Body of pancreas (tissue), 4 donors: ENCODE results near the gene CDC42SE2. TPM values are rescaled to one million over a fixed set of nuclear protein-coding genes. Genes with fewer than 3 reads are reported as not detected.

Experiments used
- ATAC-seq: fragments of 150-250 bp; one replicate; pipeline ENCODE4 v1.9.1; 2016
- DNase-seq, 4 donors: peaks; one replicate each; pipeline ENCODE4 v3.0.0-alpha.2; 2019
- H3K27ac ChIP-seq, 4 donors: fragments of 200-600 bp; sonication (generic); 1 replicate in 3 of 4; 2 replicates in 1 of 4; pipeline versions ENCODE4 v1.5.1 to v1.6.1; 2016 to 2019; ENCODE audit warnings: mild to moderate bottlenecking in 1 of 4, mixed read lengths in 1 of 4, moderate library complexity in 1 of 4
- H3K27me3 ChIP-seq, 2 donors: fragments of 200-600 bp; sonication (generic); one replicate each; pipeline ENCODE4 v1.6.0; 2016; ENCODE audit warnings: mild to moderate bottlenecking in 1 of 2
- H3K36me3 ChIP-seq, 2 donors: fragments of 200-600 bp; sonication (generic); replicated peaks in 1 of 2; 2 replicates each; pipeline ENCODE4 v1.5.1; 2016; ENCODE audit warnings: low read depth in 2 of 2; ENCODE audit not compliant: insufficient read depth in 1 of 2
- H3K4me1 ChIP-seq: fragments of 200-600 bp; sonication (generic); one replicate; pipeline ENCODE4 v1.6.0; 2016
- H3K4me3 ChIP-seq, 2 donors: fragments of 200-600 bp; sonication (generic); 1 replicate in 1 of 2; 2 replicates in 1 of 2; pipeline ENCODE4 v1.5.1; 2016 to 2019
- H3K9me3 ChIP-seq, 3 donors: fragments of 200-600 bp; sonication (generic); 1 replicate in 2 of 3; 2 replicates in 1 of 3; pipeline ENCODE4 v1.5.1; 2016
- CTCF ChIP-seq, 7 experiments: fragments of 450-650 bp in 4 of 7; fragments of 200-600 bp in 3 of 7; sonication (generic) in 3 of 7; IDR thresholded peaks; one replicate each; pipeline ENCODE4 v1.5.1; 2016 to 2019; ENCODE audit warnings: antibody characterized with exemption in 7 of 7
- POLR2A ChIP-seq, 3 donors: fragments of 450-650 bp; IDR thresholded peaks; one replicate each; pipeline ENCODE4 v1.6.1; 2016; ENCODE audit warnings: antibody characterized with exemption in 3 of 3, mild to moderate bottlenecking in 2 of 3
- WGBS, 2 donors: methylation state at CpG; one replicate each; pipeline ENCODE4 v1.1.5; 2017; 5-methylcytosine and 5-hydroxymethylcytosine counted together
- intact Hi-C: fragments of 100-400 bp; cut with DNase I; formaldehyde crosslinking; loops from one replicate; pipeline ENCODE4 v1.15.1; 2023
- total RNA-seq, 2 donors: library from RNA; depleted of rRNA; stranded (reverse); fragments of >200 nt; gene quantifications; one replicate each; pipeline ENCODE4 v1.1.0, GENCODE V29; 2016

CDC42SE2 gene
- total RNA-seq, 2 donors from 2014 or later: 23.4 to 33.5 TPM

DNA sequence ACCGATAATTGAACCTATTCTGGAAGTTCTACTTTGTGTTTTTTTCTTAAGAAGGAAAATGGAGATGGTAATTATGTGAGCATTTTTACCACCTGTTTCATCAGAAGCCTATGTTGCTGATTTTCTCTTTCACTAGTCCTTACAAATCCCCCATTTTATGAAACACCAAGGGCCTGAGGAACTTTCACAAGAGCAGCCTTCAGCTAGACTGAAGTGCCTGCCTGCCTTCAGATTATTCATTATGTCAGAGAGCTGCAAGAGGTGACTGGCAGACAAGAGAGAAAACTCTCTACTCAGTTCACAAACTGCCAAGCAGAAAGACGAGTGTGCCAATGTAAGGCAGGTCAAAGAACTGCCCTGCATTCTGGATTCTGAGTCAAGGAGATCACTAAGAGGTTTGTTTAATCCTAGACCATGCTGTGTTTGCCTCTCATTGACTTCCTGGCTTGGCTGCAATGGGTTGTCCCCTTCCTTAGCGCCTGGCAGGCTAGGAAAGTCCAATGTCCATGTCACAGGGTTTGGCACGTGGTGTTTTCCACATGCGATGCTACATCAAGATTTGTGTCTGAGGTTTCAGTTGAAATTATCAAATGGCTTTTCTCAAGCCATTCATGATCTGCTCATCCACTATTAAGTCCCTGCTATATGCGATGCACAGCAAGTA lies 143.3 kb downstream of the CDC42SE2 start:
- no peak overlapping the region for H3K27ac ChIP-seq
- ATAC-seq (peak; percentile 68), DNase-seq (peak; percentile 20 to 60 (median 34))
- intact Hi-C loops: loop anchor here (10.0 kb wide), 1 partner anchor 242 kb away; the partner anchor contains the start of gene HINT1
- no peaks in the 10 kb centered on the region for H3K27me3 ChIP-seq
- H3K4me3 ChIP-seq: no peak overlapping the region
- H3K9me3 ChIP-seq: no peaks in the 10 kb centered on the region
- TF ChIP-seq CTCF (IDR thresholded peaks at IDR 0.05) (no peak), POLR2A (IDR thresholded peaks at IDR 0.05) (no peak)
- H3K36me3 ChIP-seq: no peaks in the 10 kb centered on the region
- no peaks in the 10 kb centered on the region for H3K4me1 ChIP-seq
- 55 to 72% methylated on average over 4 to 6 of the region's 6 CpGs for WGBS, 2 donors

- Histone ChIP-seq H3K4me1 (peaks cover 5% of the 10 kb centered on the region), H3K36me3 (no peaks in the 10 kb centered on the region), H3K27me3 (no peaks in the 10 kb centered on the region), H3K9me3 (no peaks in the 10 kb centered on the region), H3K27ac (no peak overlapping the region), H3K4me3 (no peak overlapping the region)
- TF ChIP-seq POLR2A (IDR thresholded peaks at IDR 0.05): no peak
- TF ChIP-seq CTCF (IDR thresholded peaks at IDR 0.05): no peak
- DNase-seq (no peak), ATAC-seq (no peak)
- WGBS, 2 donors: 83 to 90% methylated on average over 4 of the region's 4 CpGs
- intact Hi-C loops: no loop called here
Measured at GRCh38 chr5:131413605-131414559, 150.0 kb downstream of the CDC42SE2 start.

GRCh38 chr5:131416729-131417128 lies 152.9 kb downstream of the CDC42SE2 start:
- H3K27me3 ChIP-seq: no peaks in the 10 kb centered on the region

GRCh38 chr5:131417240-131417869 lies 153.5 kb downstream of the CDC42SE2 start:
- Histone ChIP-seq H3K36me3 (no peaks in the 10 kb centered on the region), H3K27me3 (no peaks in the 10 kb centered on the region), H3K9me3 (no peaks in the 10 kb centered on the region), H3K4me1 (peaks cover 5% of the 10 kb centered on the region), H3K27ac (no peak overlapping the region), H3K4me3 (no peak overlapping the region)
- 9 to 10% methylated on average over 7 of the region's 7 CpGs for WGBS, 2 donors
- ATAC-seq: no peak
- intact Hi-C loops: no loop called here
- peak; percentile 75 to 87 (median 79) for DNase-seq
- TF ChIP-seq POLR2A (IDR thresholded peaks at IDR 0.05) (no peak), CTCF (IDR thresholded peaks at IDR 0.05) (peak; percentile 76 to 85 (median 79))

More at GRCh38 chr5:131416729-131417128, 152.9 kb downstream of the CDC42SE2 start:
- H3K36me3 ChIP-seq: no peaks in the 10 kb centered on the region
- DNase-seq (no peak), ATAC-seq (no peak)
- TF ChIP-seq POLR2A (IDR thresholded peaks at IDR 0.05): no peak
- no peak overlapping the region for H3K27ac ChIP-seq
- no peak overlapping the region for H3K4me3 ChIP-seq
- 38 to 42% methylated on average over 3 of the region's 3 CpGs for WGBS, 2 donors
- intact Hi-C loops: no loop called here
- H3K4me1 ChIP-seq: peaks cover 5% of the 10 kb centered on the region
- no peaks in the 10 kb centered on the region for H3K9me3 ChIP-seq

DNA sequence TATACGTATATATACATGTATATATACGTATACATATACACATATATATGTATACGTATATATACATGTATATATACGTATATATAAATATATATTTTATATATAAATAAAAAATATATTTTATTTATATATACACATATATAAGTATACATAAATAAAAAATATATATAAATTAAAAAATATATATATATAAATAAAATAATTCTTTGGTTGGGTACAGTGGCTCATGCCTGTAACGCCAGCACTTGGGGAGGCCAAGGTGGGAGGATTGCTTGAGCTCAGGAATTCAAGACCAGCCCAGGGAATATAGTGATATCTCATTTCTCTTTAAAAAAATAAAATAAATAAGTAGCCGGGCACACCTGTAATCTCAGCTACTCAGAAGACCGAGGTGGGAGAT lies 155.0 kb downstream of the CDC42SE2 start:
- no peaks in the 10 kb centered on the region for H3K9me3 ChIP-seq
- TF ChIP-seq CTCF (IDR thresholded peaks at IDR 0.05) (no peak), POLR2A (IDR thresholded peaks at IDR 0.05) (no peak)
- no peak overlapping the region for H3K27ac ChIP-seq
- intact Hi-C loops: no loop called here
- peaks cover 5% of the 10 kb centered on the region for H3K4me1 ChIP-seq
- no peak for DNase-seq
- 81 to 85% methylated on average over 7 of the region's 7 CpGs for WGBS, 2 donors
- no peaks in the 10 kb centered on the region for H3K36me3 ChIP-seq
- no peaks in the 10 kb centered on the region for H3K27me3 ChIP-seq
- no peak overlapping the region for H3K4me3 ChIP-seq
- no peak for ATAC-seq
